Epidermal melanocyte (primary cell): Measurements from ENCODE around the gene KCNAB1.

ENCODE experiments used
- DNase-seq: peaks from one replicate; pipeline ENCODE4 v3.0.0; 2011; ENCODE audit warnings: low spot score; ENCODE audit not compliant: insufficient read length

The KCNAB1 gene

GRCh38 chr3:156311930-156312329 is 191.6 kb downstream of the KCNAB1 start:
- DNase-seq, result no peak

- no peak for DNase-seq
These were observed 195.7 kb downstream of the KCNAB1 start for GRCh38 chr3:156316076-156316475.

DNA sequence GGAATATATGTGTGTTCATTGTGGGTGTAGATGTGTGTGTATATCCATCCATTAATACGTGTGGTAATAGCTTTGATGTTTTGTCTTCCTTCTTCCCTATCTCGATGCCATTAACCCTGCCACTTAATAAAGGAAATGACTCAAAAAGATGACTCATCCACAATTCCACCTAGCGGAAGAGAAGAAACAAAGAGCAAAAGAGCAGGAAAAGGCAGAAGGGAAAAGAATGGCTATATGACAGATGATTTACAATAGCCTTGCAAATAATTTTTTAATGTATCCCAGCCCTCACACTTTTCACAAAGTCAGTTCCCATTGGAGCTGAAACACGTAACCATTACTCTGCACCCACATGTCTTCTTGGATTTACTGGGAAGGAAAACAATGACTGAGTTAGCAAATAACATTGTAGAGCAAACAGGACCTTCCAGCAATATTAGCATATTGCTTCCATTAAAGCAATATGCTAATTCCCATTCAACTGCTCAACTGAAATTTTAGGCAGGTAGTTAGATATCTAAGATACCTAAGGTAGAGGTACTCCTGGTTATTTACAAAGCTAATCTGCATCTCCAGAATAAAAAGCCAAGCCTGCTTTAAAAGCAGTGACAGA is 197.2 kb downstream of the KCNAB1 start:
- DNase-seq, result no peak

DNA sequence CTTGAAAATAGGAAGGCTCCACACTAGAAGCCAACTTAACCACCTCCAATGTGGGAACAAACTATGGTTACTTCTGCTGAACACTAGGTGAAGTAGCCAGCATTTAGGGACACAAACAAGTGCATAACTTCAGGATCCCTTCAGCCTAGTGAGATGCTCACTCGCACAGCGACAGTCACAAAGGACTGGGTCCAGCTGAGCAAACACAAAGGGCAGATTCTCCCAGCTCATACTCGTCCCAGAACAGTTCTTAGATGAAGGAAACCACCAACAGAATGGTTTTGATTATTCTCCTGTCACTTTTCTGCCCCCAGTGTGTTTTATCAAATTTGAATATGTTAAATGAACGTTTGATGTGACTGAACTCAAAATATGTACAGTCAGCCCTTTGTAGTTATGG is 201.6 kb downstream of the KCNAB1 start:
- DNase-seq, result no peak

DNA sequence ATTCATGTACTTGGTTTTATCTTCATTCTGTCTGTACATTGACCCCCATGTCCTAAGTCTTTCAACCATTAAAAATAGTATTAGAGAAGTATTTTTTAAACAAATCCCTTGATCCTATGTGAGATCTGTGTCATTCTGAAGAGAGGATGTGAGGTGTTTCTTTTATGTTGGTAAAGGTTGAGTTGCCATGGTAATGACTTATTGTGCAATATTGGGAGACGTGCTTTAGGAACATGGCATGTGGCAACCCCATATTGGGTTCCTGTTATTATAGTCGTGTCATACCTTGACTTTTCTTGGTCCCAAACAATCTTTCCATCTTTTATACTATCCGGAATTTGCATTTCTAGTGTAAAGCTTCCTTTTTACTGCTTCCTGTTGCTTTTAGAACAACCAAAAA is 203.1 kb downstream of the KCNAB1 start:
- DNase-seq, result no peak

DNA sequence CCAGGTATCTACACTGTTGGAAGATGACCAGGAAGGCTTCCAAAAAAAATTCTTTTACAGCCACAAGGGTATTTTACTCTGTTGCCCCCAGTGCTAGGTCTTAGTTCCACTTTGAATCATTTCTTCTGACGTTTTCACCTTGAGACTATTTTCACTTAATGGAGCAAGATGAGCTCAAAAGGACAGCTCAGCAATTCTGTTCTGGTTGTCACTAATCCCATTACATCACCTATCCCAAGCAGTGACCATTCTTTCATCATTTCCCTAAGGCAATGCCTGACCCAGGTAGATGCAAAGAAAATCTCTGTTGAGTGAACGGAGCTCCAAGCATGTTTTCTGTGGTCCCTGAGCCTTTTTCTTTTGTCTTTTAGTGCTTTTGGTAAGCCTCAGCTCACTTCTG is 210.0 kb downstream of the KCNAB1 start:
- no peak for DNase-seq

DNA sequence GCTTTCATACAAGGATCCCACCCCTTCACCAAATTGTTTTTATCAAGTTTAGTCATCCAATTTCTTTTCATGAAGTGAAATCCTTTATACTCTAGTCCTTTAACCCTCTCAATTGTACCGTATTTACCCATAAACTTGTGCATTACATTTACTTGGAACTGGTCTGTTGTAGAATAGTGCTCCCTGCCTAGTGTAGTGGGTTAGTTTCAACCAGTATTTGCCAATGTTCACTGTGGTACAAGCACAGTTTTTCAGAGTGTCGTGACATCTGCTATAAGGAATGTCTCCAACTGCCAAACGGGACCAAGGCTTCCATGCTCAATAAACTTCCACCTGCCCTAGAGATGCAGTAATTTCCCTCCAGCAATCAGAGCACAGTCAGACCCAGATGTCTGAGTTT is 211.9 kb downstream of the KCNAB1 start:
- DNase-seq, result no peak

DNA sequence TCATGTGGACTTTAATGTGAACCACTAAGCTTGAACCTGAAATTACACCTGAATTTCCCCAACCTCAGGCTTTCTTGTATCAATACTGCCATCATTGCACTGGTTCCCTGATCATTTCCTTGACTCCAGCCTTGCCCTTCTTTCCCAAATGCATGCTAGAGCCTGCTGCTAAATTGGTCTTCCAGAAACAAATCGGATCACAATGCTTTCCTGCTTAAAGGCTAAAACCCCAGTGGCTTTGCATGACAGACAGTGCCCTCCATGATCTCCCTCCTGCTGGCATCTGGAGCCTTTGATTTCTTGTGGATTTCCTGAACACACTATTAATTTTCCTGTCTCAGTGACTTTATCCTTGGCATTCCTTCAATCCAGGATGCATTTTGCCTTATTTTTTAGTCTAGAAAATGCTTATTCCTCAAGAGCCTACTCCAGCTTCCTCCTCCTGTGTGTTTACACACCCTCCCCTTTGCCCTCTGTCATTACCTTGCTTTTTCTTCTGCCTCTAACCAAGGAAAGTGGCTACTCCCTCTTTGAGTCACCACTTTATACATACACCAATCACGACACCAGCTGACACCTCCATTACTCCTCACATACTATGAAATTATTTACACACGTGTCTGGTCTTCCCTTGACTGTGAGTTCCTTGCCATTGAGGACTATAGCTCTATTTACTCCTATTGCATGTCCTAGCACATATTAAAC is 214.6 kb downstream of the KCNAB1 start:
- no peak for DNase-seq

DNA sequence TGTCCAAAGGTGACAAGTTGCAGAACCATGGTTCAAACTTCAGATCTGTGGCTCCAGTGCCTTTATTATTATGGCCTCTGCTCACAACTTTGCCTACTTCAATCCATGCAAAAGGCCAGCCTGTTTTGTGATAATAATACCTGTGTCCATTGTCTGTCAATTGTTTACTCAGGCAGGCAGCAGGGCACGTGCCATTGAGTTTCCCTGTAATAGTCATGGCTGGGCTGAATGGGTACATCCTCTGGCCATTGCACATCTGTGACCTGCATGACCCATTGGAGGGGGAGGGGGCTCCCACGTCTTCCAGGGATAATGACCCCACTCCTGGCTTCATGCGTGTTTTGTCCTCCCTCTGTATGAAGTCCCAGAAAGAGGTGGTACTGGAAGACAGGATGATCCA is 219.1 kb downstream of the KCNAB1 start:
- no peak for DNase-seq

GRCh38 chr3:156341332-156341731 is 221.0 kb downstream of the KCNAB1 start:
- DNase-seq, result no peak

GRCh38 chr3:156341831-156342416 is 221.5 kb downstream of the KCNAB1 start:
- DNase-seq, result no peak

DNA sequence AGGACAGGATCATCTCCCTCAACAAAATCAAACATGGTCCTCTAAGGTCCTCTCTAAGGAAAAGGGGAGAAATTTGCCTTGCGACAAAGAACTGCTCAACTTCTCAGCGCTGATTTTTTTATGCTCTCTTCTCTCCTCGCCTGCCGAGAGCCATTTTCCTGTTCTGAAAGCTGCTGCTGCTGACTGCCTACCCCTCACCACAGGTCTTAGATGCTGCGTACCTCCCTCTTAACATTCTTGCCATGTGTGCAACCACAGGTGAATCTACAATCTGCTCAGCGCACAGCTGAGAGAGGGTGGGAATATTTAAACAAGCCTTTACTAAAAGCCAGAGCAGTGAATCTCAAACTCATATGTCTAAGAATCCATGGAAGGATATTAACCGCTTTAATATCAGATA is 223.8 kb downstream of the KCNAB1 start:
- no peak for DNase-seq

- no peak for DNase-seq
These were observed 228.7 kb downstream of the KCNAB1 start for GRCh38 chr3:156349111-156349510.

DNA sequence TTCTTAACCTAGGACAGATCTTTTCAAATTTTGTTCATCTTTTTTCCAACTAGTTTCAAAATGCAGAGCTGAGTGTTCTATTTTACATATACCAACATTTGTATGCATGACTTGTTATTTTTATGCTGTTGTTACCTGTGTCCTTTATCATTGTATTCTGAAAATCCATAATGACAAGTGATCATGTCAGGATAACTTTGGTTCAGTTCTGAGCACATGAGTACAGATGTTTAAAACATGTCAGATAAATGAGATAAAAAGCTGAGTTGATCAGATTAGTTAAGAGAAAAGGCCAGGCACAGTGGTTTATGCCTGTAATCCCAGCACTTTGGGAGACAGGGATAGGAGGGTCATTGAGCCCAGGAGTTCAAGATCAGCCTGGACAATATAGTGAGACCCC is 229.6 kb downstream of the KCNAB1 start:
- no peak for DNase-seq

DNA sequence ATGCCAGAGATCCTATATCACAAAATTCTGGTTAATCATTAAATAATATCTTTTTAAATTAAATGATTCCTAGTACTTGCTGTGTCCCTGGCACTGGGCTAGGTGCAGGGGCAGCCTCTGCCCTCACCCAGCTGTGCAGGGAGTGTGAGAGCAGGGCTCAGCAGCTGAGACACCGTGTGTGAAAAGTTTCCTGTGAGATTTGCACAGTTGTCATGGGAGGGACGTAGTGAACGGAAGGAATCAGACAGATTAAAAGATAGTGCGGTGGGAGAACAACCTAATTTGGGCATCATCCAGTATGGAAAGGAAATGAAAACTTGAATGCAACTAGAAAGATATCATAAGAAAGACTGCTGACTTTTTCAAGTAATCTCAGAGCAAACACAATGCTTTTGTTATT is 230.4 kb downstream of the KCNAB1 start:
- DNase-seq, result no peak

DNA sequence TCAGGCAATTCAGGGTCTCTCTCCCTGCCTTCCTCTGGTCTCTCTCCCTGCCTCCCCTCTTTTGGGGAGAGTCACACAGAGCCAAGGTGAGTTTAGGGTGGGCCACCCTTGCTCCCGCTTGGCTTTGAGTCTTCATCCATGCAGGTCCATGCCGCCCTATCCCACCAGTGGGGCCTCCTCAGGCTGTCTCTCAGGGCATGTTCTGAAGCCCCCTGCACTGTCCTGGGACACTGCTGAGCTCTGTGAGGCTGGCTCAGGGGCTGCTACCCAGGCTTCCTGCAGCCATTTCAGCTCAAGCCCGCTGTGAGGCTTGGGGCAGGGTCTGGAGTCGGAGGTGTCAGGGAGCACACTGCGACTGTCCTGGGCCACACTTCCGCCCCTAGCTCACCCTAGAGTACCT is 231.4 kb downstream of the KCNAB1 start:
- DNase-seq, result no peak

DNA sequence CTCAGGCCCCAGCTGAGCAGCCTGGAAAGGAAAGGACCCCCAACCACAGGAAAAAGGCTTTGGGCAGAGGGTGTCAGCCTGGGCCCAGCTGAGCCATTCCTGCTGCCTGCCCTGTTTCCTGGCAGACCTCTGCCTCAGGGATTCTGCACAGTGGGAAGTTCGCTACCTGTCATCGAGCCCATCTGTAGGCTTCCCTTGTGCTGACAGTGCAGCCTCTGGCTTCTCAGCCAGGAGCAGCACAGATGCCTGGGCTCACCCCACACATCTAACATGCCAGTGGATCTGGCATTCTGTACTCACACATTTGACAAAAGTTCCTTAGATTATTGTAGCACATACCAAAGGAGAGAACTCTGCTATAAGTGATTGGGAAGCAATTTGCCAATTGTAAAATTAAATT is 232.3 kb downstream of the KCNAB1 start:
- DNase-seq, result no peak

GRCh38 chr3:156353563-156353962 is 233.2 kb downstream of the KCNAB1 start:
- no peak for DNase-seq

DNA sequence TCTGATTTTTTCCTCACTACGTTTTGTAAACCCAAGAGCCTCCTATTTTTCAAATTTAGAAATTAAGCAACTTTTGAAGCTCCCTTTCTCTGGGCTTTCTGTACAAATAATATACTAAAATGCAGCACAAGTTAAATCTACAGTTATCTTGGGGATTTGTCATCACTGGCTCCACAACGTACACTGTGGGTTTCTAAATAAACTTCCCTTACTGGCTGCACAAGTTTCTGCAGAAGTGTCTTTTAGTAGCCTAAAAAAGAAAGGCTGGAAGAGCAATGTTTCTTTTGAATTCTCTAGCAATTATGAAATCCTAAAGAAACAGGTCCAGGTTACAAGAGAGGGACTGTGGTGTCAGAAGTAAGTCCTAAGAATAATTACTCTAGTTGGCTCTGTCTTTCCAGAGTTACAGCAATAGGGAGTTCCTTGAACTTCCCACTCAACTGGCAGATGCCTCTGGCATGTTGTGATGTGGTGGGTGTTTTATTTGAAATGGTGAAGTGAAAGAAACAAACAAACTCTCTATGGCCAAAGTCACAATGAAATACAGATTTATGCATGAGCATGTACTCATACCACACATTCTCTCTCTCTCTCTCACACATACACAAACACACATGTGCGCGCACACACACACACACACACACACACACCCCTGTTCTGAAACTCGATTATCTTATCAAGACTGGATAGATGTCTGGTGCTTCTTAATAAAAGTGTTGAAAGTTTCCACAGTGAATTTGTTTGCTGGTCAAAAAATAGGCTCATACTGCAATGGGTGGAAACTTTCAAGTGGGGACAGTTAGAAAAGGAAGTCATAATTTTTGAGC is 236.4 kb downstream of the KCNAB1 start:
- DNase-seq, result no peak

DNA sequence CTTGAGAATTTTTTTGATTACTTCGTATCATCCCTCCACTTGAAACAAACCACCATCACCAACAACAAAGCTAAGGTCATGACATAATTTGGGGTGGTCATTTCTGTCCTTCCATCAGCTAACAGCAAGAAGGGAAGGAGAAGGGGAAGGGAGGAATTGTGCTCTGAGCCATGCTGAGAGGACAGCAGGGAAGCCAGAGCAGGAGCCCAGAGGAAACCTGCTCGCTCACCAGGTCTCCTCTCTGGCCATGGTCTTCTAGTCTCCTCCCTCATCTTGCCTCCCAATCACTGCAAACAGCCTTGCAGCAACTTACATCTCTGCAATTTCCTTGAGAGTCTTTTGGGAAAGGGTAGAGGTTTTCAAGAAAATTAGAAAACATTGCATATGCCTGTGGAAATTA is 237.9 kb downstream of the KCNAB1 start:
- DNase-seq, result no peak

DNA sequence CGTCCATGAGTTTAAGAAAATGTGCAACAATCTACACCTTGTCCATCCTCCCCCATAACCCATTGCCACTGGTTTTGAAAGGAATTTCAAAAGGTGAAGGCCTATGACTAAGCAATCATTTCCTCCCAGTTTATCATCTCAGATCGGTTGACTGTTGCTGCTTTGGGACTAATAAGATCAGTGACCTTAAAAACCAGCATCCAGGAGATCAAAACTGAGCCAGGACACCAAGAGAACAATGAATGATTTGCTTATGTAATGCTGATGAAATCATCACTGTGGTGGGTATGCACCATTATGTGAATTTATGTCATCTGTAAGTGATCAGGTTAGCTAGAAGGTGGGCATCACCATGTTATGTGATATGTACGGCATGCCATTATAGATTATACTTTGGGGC is 239.0 kb downstream of the KCNAB1 start:
- no peak for DNase-seq

GRCh38 chr3:156360083-156360482 is 239.7 kb downstream of the KCNAB1 start:
- DNase-seq, result no peak
